GM18520 (cell line): ENCODE data around the gene DENND1A.

Experiments used
- ATAC-seq: cut with Tn5 transposase; IDR thresholded peaks from one replicate; pipeline ENCODE4 v1.9.1; 2021; ENCODE audit not compliant: unreplicated experiment

Gene DENND1A

DNA sequence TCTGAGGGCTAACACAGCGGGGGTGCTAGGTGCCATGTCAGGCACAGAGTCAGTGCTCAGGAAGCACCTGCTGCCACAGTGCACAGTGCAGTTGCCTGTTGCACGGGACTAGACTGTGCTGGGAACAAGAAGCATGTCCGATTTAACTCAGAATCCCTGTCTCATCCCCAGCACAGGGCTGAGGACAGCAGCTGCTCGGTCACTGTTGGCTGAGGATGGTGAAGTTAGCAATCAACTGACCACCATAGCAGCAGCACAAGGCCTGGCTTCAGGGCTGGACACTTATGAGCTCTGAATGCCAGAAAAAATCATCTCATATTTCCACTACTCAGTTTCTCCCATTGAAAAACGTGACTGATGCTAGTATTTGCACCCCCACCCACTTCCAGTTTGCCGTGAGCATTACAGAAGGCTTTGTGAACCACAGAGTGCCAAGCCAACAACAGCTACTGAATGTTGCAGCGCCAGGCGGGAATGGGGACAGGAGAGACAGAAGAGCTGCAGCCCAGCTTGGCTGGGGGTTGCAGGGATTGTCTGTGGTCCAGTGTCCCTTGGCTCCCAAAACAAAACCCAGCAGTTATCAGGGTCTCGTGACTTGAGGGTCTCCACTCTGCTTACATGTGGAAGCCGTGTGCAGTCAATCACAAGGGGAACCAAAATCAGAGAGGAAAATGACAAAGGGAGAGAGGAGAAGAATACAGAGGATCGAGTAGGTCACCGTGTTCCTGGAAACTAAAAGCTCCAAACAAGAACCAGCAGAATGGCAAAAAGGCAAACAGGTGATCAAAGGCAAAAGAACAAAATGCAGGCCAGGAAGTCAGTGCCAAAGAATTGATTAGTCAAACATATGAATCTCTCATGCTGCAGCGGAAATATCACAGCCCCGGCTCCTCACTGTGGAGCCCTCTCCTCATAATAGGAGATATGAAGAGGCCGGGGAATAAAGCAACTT is 418.3 kb downstream of the DENND1A start:
- ATAC-seq: no peak

DNA sequence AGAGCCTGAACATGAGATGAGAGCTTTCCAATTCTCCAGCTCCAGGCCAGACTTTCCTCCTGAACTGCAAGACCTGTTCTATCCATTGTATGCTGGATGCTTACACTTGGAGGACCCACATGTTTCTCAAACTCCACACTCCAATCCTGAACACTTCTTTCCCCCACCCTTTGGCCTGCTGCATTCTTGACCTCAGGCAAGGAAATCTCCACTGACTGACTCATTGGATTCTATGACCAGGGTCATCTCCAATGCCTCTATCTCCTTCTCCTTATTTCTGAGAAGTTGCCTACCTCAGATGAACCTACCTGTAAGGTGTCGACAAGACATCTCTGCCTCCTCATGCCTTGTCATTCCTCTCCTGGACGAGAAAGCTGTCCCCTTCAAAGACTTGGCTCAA is 420.3 kb downstream of the DENND1A start:
- no peak for ATAC-seq

DNA sequence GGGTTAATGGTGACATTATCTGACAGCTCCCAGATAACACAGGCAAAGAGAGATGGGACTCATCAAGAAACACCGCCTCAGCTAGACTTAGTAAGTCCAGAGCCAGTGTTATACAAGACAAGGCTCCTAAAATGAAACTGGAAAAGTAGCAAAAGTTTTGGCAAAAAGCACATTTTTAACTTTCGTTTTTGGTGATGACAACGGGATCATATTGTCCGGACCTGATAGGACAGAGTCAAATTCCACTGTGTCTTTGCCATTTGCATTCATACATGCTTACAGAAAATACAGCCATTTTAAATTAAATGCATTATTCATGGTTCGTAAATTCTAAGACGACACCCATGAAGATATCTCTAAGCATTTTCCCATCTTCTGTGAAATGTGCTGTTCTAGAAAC is 421.9 kb downstream of the DENND1A start:
- ATAC-seq: no peak

- ATAC-seq: no peak
These were observed 424.4 kb downstream of the DENND1A start for GRCh38 chr9:123505496-123505895.

- no peak for ATAC-seq
These were observed 429.6 kb downstream of the DENND1A start for GRCh38 chr9:123500336-123500735.

GRCh38 chr9:123497830-123498229 is 432.1 kb downstream of the DENND1A start:
- no peak for ATAC-seq

DNA sequence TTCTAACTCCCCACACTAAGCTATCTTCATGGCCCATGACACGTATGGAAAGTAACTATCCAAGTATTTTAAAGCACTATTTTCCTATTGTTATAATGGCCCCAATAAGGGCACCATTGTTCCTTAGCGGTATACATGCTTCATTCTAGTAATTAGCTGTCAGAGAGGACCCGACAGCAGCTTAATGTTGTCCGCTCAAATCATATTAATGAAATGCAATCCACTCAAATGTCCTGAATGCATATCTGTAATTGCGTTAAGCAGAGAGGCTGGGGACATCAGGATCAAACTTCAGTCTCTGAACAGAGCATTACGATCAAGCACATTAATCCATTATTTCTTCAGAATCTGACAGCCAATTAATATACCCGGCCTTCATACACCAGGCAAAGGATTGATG is 434.2 kb downstream of the DENND1A start:
- ATAC-seq: no peak

DNA sequence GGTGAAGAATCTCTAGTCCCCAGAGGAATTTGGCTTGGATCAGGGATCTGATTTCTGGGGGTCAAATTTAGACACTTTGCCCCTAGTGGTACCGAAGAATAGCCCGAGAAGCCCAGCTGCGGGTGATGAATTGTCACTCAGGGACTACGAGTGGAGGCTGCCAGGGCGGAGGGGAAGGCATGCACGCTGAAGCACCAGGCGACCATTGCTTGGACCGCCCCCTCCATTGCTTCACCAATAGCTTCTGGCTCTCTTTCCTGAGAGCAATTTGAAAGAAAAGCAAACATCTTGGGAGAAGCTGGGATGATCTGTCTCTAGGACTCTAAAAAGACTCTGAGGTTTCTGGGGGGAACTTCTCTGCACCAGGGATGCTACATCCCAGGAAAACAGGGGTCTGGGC is 436.3 kb downstream of the DENND1A start:
- ATAC-seq: no peak

GRCh38 chr9:123490688-123491087 is 439.2 kb downstream of the DENND1A start:
- no peak for ATAC-seq

DNA sequence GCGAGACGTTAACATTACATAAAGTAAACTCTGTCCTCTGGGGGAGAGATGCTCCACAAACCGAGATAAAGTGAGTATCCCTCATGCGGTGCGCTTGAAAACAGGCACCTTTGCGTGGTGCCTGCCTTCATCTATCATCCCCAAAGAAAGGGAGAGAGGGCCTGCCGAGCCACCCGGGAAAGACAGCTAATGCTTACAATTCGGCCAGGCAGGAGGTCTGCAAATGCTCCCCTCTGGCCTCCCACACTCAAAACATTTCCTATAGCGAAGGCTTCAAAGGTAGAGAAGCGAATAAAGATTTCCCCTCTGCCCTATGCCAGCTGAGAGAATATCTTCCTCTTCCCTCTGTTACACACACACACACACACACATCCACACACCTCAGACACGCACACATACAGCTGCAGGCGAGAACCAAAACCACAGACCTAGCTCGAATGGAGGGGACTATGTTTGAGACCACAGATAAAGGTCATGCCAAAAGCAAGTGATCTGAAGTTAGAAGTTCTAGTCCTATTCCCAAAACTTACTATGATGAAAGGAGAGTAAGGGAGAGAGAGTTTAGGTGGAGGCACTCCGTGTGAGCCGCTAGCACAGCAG is 441.1 kb downstream of the DENND1A start:
- no peak for ATAC-seq

- no peak for ATAC-seq
These were observed 441.9 kb downstream of the DENND1A start for GRCh38 chr9:123487944-123488548.

DNA sequence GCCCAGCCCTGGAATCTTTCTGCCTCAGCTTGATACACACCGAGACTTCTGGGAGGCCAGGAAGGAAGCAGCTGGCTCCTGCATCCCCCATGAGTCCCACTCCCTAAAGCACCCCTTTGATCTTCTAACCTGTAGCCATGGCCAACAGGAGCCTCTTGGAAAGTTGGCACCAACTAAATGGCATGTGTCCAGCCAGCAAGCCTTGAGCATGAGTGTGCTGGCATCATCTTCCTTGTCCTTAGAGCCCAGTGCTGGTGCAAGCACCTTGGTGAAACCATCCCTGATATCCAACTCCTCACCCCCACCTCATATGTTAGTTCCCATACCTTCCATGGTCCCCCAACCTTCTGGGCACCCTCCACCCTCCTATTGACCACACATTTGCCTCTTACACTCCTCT is 443.5 kb downstream of the DENND1A start:
- no peak for ATAC-seq

- ATAC-seq: no peak
These were observed 444.7 kb downstream of the DENND1A start for GRCh38 chr9:123485216-123485615.

DNA sequence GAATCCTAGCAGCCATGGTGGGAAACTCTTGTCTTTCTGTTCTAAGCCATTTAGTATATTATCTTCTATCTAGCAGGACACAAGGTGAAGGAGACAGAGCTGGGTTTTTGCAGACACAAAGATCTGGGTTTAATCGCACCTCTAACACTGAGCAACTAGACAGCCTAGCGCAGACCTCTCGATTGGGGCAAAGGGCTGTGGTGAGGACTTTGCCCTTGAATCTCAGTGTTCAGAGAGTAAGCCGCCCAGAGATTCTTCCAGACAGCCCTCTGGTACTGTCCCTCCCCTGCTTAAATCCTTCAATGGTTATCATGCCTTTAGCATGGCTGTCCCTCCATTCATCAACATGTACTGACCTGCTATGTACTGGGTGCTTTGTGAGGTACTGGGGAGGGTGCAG is 445.8 kb downstream of the DENND1A start:
- no peak for ATAC-seq

- no peak for ATAC-seq
These were observed 446.6 kb downstream of the DENND1A start for GRCh38 chr9:123483191-123483803.

GRCh38 chr9:123482295-123482968 is 447.5 kb downstream of the DENND1A start:
- no peak for ATAC-seq

- ATAC-seq: no peak
These were observed 448.6 kb downstream of the DENND1A start for GRCh38 chr9:123481209-123481865.

DNA sequence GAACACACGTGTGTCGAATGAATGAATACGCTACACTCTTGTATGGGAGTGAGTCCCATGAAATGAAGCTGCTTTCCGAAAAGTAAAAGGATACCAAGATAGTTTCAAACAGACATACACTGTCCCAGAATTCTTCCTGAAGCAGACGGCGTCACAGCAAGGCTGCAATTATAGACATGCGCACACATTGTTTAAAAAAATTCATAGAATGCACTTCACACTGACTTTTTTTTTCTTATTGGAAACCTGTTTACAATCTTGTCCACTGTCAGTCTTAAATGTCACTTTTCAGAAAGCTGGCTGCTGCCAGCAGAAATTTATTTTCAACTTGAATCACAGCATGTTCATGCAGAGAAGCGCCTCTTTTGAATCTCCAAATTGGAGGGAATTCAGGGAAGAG is 449.1 kb downstream of the DENND1A start:
- no peak for ATAC-seq

DNA sequence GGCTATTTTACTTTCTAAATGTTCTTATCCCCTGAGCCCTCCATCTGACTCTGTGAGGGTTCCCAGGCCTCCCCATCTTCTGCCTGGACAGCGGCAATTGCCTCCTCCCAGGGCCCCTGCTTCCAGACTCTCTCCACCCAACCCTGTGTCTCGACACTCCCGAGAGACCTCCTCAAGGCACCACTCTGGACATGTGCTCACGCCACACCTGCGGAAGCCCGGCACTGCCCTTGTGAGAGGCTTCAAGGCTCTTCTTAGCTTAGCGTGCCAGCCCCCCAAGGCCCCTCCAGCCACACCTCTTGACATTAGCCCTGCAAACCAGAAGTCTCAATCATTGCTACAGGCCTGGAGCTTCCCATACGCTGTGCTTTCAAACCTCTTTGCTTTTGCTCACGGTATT is 449.8 kb downstream of the DENND1A start:
- no peak for ATAC-seq

DNA sequence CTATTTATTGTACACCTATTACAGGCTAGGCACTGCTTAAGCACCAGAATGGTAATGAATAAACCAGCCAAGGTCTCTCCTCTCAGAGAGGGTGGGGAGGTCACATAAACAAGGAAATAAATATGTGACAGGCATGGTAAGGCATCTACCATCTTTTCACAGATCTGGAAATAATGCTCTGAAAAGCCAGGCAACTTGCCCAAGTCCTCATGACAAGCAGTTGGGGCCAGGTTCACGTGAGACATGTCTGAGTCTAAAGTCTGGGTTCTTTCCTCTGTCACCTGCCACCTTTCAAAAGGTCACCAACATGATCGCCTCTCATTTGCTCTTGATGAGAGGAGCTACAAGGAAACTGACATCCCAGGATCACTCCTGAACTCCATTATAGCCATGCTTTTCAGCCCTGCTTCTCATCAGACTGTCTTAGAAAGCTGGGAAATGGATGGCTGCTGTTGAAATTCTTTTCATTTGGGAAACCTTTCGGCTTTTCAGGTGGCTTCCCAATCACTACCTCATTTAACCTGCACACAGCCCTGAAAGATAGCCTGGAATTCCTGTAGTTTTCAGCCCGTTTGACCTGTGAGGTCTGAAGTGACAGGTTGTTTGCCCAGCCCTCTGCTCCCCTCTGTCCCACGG is 450.8 kb downstream of the DENND1A start:
- no peak for ATAC-seq
